HG03025 (cell line): ENCODE data around the gene KCNK2.
A peak's percentile ranks its signal among the peaks of the same experiment; 100 is the strongest.

Experiments
- ATAC-seq: cut with Tn5 transposase; IDR thresholded peaks from one replicate; pipeline ENCODE4 v1.9.1; 2021; ENCODE audit warnings: mild to moderate bottlenecking, moderate library complexity; ENCODE audit not compliant: unreplicated experiment, low FRiP score

The KCNK2 gene, protein sequence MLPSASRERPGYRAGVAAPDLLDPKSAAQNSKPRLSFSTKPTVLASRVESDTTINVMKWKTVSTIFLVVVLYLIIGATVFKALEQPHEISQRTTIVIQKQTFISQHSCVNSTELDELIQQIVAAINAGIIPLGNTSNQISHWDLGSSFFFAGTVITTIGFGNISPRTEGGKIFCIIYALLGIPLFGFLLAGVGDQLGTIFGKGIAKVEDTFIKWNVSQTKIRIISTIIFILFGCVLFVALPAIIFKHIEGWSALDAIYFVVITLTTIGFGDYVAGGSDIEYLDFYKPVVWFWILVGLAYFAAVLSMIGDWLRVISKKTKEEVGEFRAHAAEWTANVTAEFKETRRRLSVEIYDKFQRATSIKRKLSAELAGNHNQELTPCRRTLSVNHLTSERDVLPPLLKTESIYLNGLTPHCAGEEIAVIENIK

GRCh38 chr1:215082532-215083382, at the start of gene KCNK2:
Gene KCNK2, plus strand, starts transcription at chr1:215082737. Its CDS starts 649 bp downstream, at chr1:215083386.
- no peak for ATAC-seq

DNA sequence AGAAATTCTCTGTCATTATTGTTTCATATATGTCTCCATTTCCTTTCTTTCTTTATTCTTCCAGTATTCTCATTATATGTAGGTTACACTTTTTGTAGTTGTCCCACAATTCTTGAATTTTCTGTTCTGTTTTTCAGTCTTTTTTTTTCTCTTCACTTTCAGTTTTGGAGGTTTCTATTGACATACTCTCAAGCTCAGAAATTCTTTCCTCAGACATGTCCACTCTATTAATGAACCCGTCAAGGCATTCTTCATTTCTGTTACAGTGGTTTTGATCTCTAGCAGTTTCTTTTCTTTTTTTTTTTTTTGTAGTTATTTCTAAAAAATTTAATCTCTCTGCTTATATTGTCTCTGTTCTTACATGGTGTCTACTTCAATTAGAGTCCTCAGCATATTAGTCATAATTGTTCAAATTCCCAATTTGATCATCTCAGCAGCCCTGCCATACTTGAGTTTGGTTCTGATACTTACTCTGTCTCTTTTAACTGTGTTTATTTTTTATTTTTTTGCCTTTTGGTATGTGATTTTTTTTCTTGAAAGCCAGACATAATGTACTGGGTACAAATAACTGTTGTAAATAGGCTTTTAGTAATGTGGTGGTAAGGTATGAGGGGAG, 49.5 kb upstream of the KCNK2 start:
- no peak for ATAC-seq

DNA sequence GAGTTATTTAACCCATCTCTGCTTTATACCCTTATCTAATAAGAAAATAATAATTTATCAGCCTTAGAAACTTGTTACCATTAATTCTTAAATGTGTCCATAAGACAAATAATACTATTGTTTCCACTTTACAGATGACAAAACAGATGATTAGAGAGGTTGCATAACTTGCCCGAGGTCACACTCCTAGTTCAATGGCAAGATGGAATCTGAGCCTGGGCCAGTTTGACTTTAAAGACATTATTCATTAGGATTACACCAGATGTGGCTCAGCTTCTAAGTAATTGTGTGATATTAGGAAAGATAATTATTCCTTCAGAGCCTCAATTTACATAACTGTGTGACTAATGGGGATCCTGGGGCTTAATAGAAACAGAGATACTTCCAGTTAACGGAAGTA, 42.3 kb upstream of the KCNK2 start:
- ATAC-seq: no peak

- no peak for ATAC-seq
Measured at GRCh38 chr1:215043401-215043800, 39.1 kb upstream of the KCNK2 start.

DNA sequence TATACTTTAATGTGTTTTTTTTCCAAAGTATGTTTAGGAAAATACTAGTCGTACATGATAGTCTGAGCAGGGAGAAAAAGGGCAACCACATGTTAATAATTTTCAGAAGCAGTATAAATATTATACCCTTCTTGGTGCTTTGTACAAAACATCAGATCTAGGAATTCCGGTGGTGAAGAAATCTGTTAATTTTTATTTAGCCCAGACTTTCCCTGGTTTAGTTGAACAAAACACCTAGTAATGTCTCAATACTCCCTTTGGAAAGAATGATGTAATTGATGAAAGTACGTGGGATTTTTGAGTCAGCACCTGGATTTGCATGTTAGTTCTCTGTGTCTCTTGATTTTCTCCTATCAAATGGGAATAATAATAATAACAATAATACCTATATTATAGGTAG, 38.4 kb upstream of the KCNK2 start:
- ATAC-seq: no peak

DNA sequence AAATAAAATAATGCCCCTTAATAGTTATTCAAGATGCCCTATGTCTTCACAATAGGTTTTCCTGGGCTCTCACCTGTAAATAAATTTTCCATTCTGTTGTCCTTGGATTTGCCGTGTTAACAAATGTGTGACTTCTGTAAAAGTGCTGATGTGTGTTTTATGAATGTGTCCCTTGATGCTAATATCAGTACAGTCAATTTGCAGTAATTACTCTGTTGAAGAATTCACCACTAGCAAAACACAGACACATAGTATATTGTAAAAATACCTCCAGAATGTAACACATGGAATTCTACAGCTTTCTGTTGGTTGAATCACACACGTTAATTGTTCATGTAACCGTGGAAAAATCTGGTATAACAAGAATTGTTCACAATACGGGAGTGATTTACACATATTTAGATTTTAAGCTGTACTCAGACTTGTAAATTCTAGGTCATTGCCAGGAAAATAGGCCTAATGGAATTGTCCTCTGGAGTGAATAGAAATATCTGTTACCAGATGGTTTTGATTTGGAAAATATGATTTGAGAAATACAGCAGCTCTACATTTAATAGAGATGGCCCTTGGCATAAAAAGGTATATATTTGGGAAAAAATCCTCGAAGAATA, 36.7 kb upstream of the KCNK2 start:
- no peak for ATAC-seq

- ATAC-seq: no peak
Measured at GRCh38 chr1:215052256-215053015, 30.1 kb upstream of the KCNK2 start.

GRCh38 chr1:215054266-215054665, 28.3 kb upstream of the KCNK2 start:
- ATAC-seq: no peak

- no peak for ATAC-seq
Measured at GRCh38 chr1:215055281-215055935, 27.1 kb upstream of the KCNK2 start.

DNA sequence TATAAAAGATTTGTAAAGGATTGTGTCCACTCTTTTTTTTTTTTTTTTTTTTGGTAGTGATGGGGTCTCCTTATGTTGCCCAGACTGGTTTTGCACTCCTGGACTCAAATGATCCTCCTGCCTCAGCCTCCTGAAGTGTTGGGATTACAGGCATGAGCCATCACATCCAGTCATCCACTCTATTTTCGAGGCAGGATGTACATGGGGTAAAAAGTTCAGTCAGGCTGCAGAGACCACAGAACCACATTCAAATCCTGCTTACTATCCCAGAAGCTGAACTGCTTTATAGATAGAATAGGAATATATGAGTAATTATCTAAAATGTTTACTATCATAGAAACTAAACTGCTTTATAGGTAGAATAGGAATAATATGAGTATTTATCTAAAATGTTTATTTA, 26.0 kb upstream of the KCNK2 start:
- no peak for ATAC-seq

DNA sequence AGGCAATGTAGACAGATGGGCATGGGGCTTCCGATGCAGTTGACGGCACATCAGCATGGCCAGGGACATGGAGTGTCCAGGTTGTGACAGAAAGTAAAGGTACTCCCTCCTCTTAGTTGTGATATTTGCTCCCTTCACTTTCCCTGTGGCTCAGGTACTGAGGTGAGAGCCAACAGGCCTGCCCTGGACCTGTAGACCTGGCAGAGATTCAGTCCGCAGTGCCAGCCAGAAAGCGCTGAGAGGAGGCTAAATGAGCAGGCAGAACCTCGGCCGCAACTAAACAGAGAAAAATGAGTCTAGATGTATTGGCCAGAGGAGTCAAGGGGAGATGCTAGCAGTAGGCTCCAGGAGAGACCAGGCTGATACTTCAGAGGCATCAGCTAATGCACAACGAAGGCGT, 22.6 kb upstream of the KCNK2 start:
- ATAC-seq: no peak

DNA sequence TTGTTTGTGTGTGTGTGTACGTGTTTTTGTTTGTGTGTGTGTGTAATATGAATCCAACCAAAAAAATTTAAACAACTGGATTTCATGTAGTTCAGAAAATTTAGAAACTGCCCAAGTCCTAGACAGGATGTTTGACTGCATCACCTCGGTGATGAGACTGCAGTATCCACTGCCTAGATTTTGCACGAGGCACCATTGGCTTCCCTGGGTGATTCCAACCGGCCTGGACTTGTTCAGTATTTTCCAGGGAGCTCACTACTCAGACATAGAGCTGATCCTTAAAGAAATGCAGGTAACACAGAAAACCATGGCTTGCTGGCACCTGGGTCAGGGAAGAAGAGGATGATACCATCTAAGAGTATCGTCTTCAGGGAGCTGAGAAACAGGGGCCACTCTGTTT, 18.2 kb upstream of the KCNK2 start:
- no peak for ATAC-seq

DNA sequence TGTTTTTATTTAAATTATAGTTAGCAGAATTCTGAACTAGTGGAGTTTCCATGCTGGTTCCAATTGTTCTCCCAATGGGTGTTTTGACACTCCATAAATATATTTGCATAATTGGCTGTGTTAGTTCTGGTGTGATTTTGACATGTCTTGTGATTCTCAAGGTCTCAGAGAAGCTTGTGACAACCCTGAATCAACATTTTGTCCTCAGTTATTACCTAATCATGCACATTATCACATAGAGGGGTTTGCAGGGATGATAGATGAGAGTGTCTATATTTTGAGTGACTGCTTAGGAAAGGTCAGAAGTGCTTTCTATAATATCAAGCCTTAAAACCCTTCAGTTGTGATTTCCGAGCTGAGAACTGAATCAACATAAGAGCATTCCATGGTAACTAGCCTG, 11.5 kb upstream of the KCNK2 start:
- no peak for ATAC-seq

- ATAC-seq: peak; percentile 82
Measured at GRCh38 chr1:215076322-215076721, 6.2 kb upstream of the KCNK2 start.

- ATAC-seq: no peak
Measured at GRCh38 chr1:215079456-215079855, 3.1 kb upstream of the KCNK2 start.

DNA sequence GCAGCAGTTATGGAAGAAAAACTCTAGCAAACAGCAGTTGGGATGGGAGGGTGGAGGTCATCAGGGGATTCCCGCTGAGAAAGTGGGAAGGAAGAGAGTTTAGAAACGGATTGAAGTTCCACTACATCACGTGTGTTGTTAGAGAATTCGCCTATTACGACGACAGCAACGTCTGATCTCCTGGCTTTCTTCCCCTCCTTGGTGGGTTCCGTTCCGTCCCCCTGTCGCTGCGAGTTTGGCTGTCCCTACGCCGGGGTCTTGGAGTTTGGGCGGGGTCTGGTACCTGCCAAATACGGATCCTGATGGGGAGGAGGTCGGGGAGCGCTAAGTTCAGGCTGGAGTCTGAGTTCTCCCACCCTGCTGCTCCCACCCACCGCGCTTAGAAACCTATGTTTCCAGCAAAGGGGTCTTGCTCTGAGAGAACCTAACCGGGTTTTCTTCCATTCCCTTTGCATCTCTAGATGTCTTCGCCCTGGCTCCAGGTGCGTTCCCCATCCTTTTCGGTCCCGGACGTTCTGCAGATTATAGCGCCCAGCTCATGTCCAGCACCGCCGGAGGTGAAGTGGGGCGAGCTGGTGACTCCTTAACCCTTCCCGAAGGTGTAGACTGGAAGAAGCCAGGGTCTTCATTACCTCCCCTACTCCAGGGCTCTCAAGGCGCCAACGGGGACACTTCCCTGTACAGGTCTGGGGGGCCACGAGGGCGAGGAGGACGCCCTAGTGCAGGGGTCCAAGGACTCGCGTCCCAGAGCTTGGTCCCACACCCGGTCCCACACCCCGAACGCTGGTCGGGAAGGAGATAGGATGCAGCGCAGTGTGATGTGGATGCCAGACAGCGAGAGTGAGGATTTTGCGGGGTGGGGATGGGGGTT, 641 bp upstream of the KCNK2 start:
- no peak for ATAC-seq

DNA sequence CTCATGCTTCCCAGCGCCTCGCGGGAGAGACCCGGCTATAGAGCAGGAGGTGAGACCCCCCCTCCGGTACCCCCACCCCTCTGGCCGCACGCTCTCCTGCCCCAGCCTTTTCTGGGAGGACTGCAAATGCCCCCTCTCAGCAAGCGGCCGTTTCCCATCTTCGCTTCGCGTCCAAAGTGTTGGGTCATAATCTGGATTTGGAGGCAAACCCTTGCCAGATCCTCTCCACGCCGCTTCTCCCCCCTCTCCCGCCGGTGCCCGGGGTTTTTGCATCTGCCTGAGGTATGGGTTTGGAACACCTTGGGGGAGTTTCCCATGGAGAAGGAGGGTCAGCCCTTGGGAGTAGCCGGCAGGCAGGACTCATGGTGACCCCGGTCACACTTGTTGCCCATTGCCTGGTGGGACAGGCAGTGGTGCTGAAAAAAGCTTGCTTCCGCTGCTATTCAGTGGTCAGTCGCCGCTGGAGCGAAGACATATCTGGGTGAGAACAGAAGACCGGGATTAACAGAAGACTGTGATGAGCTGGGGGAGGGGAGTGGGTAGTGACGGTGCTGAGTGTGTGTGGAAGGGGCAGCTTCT, 935 bp downstream of the KCNK2 start:
- ATAC-seq: no peak

DNA sequence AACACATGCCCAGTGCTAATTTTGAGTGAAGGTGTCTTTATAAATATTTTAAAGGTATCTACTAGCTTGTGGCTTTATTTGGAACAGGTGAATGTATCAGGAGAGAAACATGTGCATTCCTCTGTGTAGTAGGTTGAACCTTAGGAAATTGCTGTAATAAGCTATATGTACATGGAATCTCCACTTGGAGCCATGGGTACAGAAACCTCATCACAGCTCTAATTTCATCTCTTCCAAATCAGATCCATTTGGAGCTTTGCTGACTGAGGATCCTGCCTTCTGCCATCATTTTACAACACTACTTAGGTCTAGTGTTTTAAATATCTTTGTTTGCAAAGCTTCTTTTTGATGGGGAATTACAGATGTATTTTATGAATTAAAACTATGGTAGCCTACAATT, 2.1 kb downstream of the KCNK2 start:
- no peak for ATAC-seq
